Measurements from ENCODE around the gene FER. TPM values are rescaled to one million over a fixed set of nuclear protein-coding genes. Genes with fewer than 3 reads are reported as not detected.

FER gene
- total and polyA plus RNA-seq, 2 of the 8 experiments (the other 6 are each of a cell fraction or from before 2014, with no cell fraction given) = 1.3 to 15.8 TPM

GRCh38 chr5:109177782-109178181 is 430.1 kb downstream of the FER start (continued):
- TF ChIP-seq CHD7 (IDR thresholded peaks at IDR 0.05; ENCODE audit: insufficient replicate concordance, low read length) = no peak
- no peak for TF ChIP-seq SAP30 (IDR thresholded peaks at IDR 0.05; ENCODE audit: insufficient read depth, insufficient replicate concordance, low read length)
- TF ChIP-seq HDAC6 (IDR thresholded peaks at IDR 0.05; ENCODE audit: low read depth, low read length) = no peak
